Activated CD4-positive, alpha-beta T cell treated with anti-CD3 and anti-CD28 coated beads, Interleukin-2, amount 10 ng/mL, durations not matched to agents 7 days and 5 days (primary cell): Measurements from ENCODE around the gene S100Z. TPM values are rescaled to one million over a fixed set of nuclear protein-coding genes. Genes with fewer than 3 reads are reported as not detected.

Experiments
- total RNA-seq, 2 experiments: library from RNA; stranded (reverse); gene quantifications; one replicate each; pipeline ENCODE4 v1.2.3, GENCODE V29; 2021

S100Z gene
- total RNA-seq, 2 experiments from 2014 or later: 1.8 to 2.2 TPM

Other genes starting within 250 kb of the S100Z start
- gene F2RL2, start 226.6 kb upstream of the S100Z start, total RNA-seq: not detected
- 1 to 10 TPM; 5.9 to 7.3 TPM for gene F2R, start 133.9 kb upstream of the S100Z start, total RNA-seq
- under 1 TPM; 0.27 to 0.89 TPM for gene F2RL1, start 31.0 kb upstream of the S100Z start, total RNA-seq
- gene CRHBP, start 103.0 kb downstream of the S100Z start, total RNA-seq: under 1 TPM in 1 of 2 experiments, not detected in 1; 0.27 TPM
- gene AGGF1, start 180.4 kb downstream of the S100Z start, total RNA-seq: 10 to 100 TPM; 27.6 to 28.9 TPM
- under 1 TPM; 0.47 to 0.71 TPM for gene ZBED3, start 237.3 kb downstream of the S100Z start, total RNA-seq